BJ (cell line): ENCODE data around the gene C1QTNF12. TPM values are rescaled to one million over a fixed set of nuclear protein-coding genes. Genes with fewer than 3 reads are reported as not detected.

ENCODE experiments used
- CTCF ChIA-PET: fragments of 350-600 bp; formaldehyde crosslinking; extraction: SDS; loops from one replicate; lab custom pipeline; 2021; ENCODE audit warnings: antibody characterized with exemption, inconsistent platforms; lab: Yijun Ruan, JAX
- POLR2A ChIA-PET: fragments of 300-600 bp; sonication (Branson Sonifier 250); formaldehyde crosslinking; extraction: SDS; loops from one replicate; lab custom pipeline; 2021; ENCODE audit warnings: antibody characterized with exemption; lab: Charles Lee
- DNase-seq: peaks from one replicate; pipeline ENCODE4 v3.0.0-alpha.2; 2011; ENCODE audit warnings: low read depth
- H3K27me3 ChIP-seq: 2 replicates; pipeline ENCODE4 v1.6.0; 2011; ENCODE audit warnings: low read length; ENCODE audit not compliant: control insufficient read depth, insufficient read depth
- H3K36me3 ChIP-seq: 2 replicates; pipeline ENCODE4 v1.5.1; 2011; ENCODE audit warnings: low read length; ENCODE audit not compliant: control insufficient read depth, insufficient read depth
- H3K4me3 ChIP-seq: 2 replicates; pipeline ENCODE4 v1.5.1; 2011; ENCODE audit warnings: low read depth, mild to moderate bottlenecking, control low read depth, low read length
- CTCF ChIP-seq: IDR thresholded peaks from 2 replicates; pipeline ENCODE4 v1.5.1; 2011; ENCODE audit warnings: low read depth, mild to moderate bottlenecking, control low read depth, inconsistent platforms, low read length, moderate library complexity; ENCODE audit not compliant: insufficient read depth
- polyA plus RNA-seq: library from polyadenylated mRNA; depleted of rRNA; stranded (reverse); fragments of >200 nt; gene quantifications from 2 replicates; pipeline ENCODE4 v1.2.3, GENCODE V29; 2011

C1QTNF12 gene
- polyA plus RNA-seq, 1 experiment: 0.42 TPM

GRCh38 chr1:1280782-1281481 lies 34.4 kb upstream of the C1QTNF12 start:
- ChIA-PET POLR2A (no interaction called here), CTCF (interaction anchor here (1.0 kb wide), 1 partner anchor 159 kb away, joined by 3 read pairs; no protein-coding TSS in a partner anchor)

GRCh38 chr1:1279028-1279427 lies 32.5 kb upstream of the C1QTNF12 start:
- TF ChIP-seq CTCF: no peak
- Histone ChIP-seq H3K27me3 (no peaks in the 10 kb centered on the region), H3K4me3 (no peak overlapping the region), H3K36me3 (no peaks in the 10 kb centered on the region)
- no peak for DNase-seq
- POLR2A ChIA-PET: interaction anchor here (0.6 kb wide), 1 partner anchor 122 kb away, joined by 4 read pairs; no protein-coding TSS in a partner anchor
- CTCF ChIA-PET: interaction anchor here (0.7 to 1.6 kb wide), 3 partner anchors 11 to 157 kb away, joined by 3 to 4 read pairs (median 4); no protein-coding TSS in a partner anchor

More at GRCh38 chr1:1280782-1281481, 34.4 kb upstream of the C1QTNF12 start:
- Histone ChIP-seq H3K36me3 (no peaks in the 10 kb centered on the region), H3K4me3 (no peak overlapping the region), H3K27me3 (no peaks in the 10 kb centered on the region)
- DNase-seq: no peak
- TF ChIP-seq CTCF: no peak

GRCh38 chr1:1278620-1279019 lies 32.1 kb upstream of the C1QTNF12 start:
- ChIA-PET CTCF (interaction anchor here (0.7 to 1.6 kb wide), 3 partner anchors 11 to 156 kb away, joined by 3 to 4 read pairs (median 4); no protein-coding TSS in a partner anchor), POLR2A (interaction anchor here (0.6 kb wide), 1 partner anchor 122 kb away, joined by 4 read pairs; no protein-coding TSS in a partner anchor)
- no peaks in the 10 kb centered on the region for H3K27me3 ChIP-seq
- H3K36me3 ChIP-seq: no peaks in the 10 kb centered on the region
- no peak for TF ChIP-seq CTCF
- H3K4me3 ChIP-seq: no peak overlapping the region
- no peak for DNase-seq

- Histone ChIP-seq H3K36me3 (no peaks in the 10 kb centered on the region; the same call in 1 of the 2 replicates), H3K27me3 (no peaks in the 10 kb centered on the region), H3K4me3 (no peak overlapping the region)
- ChIA-PET CTCF (interaction anchor here (1.0 kb wide), 1 partner anchor 14 kb away, joined by 3 read pairs; no protein-coding TSS in a partner anchor), POLR2A (no interaction called here)
- no peak for TF ChIP-seq CTCF
- DNase-seq: no peak
These were observed 29.3 kb upstream of the C1QTNF12 start for GRCh38 chr1:1275836-1276235.

GRCh38 chr1:1274931-1275431 lies 28.5 kb upstream of the C1QTNF12 start:
- DNase-seq: no peak
- CTCF ChIA-PET: no interaction called here
- no peak for TF ChIP-seq CTCF
- peak overlapping the region; percentile 61; the same call in 1 of the 2 replicates for H3K4me3 ChIP-seq
- POLR2A ChIA-PET: no interaction called here
- H3K27me3 ChIP-seq: no peaks in the 10 kb centered on the region
- no peaks in the 10 kb centered on the region; the same call in 1 of the 2 replicates for H3K36me3 ChIP-seq
